T-cell (primary cell): ENCODE data around the gene CLEC16A. TPM values are rescaled to one million over a fixed set of nuclear protein-coding genes. Genes with fewer than 3 reads are reported as not detected.
A peak's percentile ranks its signal among the peaks of the same experiment; 100 is the strongest.

ENCODE experiments used
- ATAC-seq, 4 experiments: fragments of 200-7000 bp in 3 of 4; fragments of 150-1000 bp in 1 of 4; cut with Tn5 transposase; replicated peaks in 1 of 4; 1 replicate in 3 of 4; 2 replicates in 1 of 4; pipeline ENCODE4 v1.10.0; 2021; ENCODE audit warnings: moderate library complexity in 3 of 4, mild to moderate bottlenecking in 2 of 4, moderate number of reproducible peaks in 1 of 4
- CTCF ChIA-PET, 2 donors: fragments of 300-600 bp; sonication (Branson Sonifier 250); formaldehyde crosslinking; loops; one replicate each; lab custom pipeline; 2022; ENCODE audit warnings: antibody characterized with exemption in 2 of 2; lab: Charles Lee
- POLR2A ChIA-PET, 2 donors: fragments of 300-600 bp; sonication (Branson Sonifier 250); formaldehyde crosslinking; loops; one replicate each; lab custom pipeline; 2022; ENCODE audit warnings: antibody characterized with exemption in 2 of 2; lab: Charles Lee
- DNase-seq, 35 experiments: peaks; one replicate each; pipeline versions ENCODE4 v3.0.0 to v3.0.0-alpha.2; 2013 to 2023
- H3K27ac ChIP-seq: one replicate; pipeline ENCODE4 v1.5.1; 2013; ENCODE audit warnings: low read length
- H3K27me3 ChIP-seq, 2 experiments: replicated peaks in 1 of 2; 1 replicate in 1 of 2; 2 replicates in 1 of 2; pipeline versions ENCODE4 v1.6.1 to v1.7.0; 2013; ENCODE audit warnings: low read length in 1 of 2, mixed read lengths in 1 of 2; ENCODE audit not compliant: control insufficient read depth in 2 of 2, insufficient read depth in 2 of 2; ENCODE audit errors: extremely low read depth in 1 of 2
- H3K36me3 ChIP-seq, 2 donors: 1 replicate in 1 of 2; 2 replicates in 1 of 2; pipeline versions ENCODE4 v1.6.1 to v1.7.0; 2013; ENCODE audit warnings: low read length in 1 of 2; ENCODE audit not compliant: control insufficient read depth in 2 of 2, insufficient read depth in 1 of 2; ENCODE audit errors: extremely low read depth in 1 of 2
- H3K4me1 ChIP-seq, 2 experiments: 1 replicate in 1 of 2; 2 replicates in 1 of 2; pipeline versions ENCODE4 v1.6.1 to v1.7.0; 2013; ENCODE audit warnings: low read length in 2 of 2, mixed read lengths in 1 of 2; ENCODE audit not compliant: insufficient read depth in 2 of 2, control insufficient read depth in 1 of 2; ENCODE audit errors: extremely low read depth in 1 of 2
- H3K4me3 ChIP-seq, 2 donors: 1 replicate in 1 of 2; 2 replicates in 1 of 2; pipeline versions ENCODE4 v1.5.1 to v1.7.0; 2013; ENCODE audit warnings: mild to moderate bottlenecking in 2 of 2, low read length in 1 of 2, moderate library complexity in 1 of 2; ENCODE audit not compliant: control insufficient read depth in 1 of 2; ENCODE audit errors: extremely low read depth in 1 of 2
- H3K9me3 ChIP-seq: 2 replicates; pipeline ENCODE4 v1.7.0; 2013
- H3K27ac Mint-ChIP-seq, 2 donors: one replicate each; pipeline ENCODE4 v1.8.0; 2020 to 2021; ENCODE audit warnings: mild to moderate bottlenecking in 2 of 2, mixed read lengths in 2 of 2
- H3K27me3 Mint-ChIP-seq, 2 donors: one replicate each; pipeline ENCODE4 v1.8.0; 2021 to 2022; ENCODE audit warnings: mixed read lengths in 2 of 2
- H3K36me3 Mint-ChIP-seq: one replicate; pipeline ENCODE4 v1.8.0; 2021; ENCODE audit warnings: mixed read lengths
- H3K4me1 Mint-ChIP-seq, 3 donors: one replicate each; pipeline ENCODE4 v1.8.0; 2020 to 2022; ENCODE audit warnings: mixed read lengths in 3 of 3, mild to moderate bottlenecking in 1 of 3
- H3K4me3 Mint-ChIP-seq, 3 donors: one replicate each; pipeline ENCODE4 v1.8.0; 2020 to 2022; ENCODE audit warnings: mild to moderate bottlenecking in 3 of 3, mixed read lengths in 3 of 3, moderate library complexity in 3 of 3
- H3K9me3 Mint-ChIP-seq, 3 donors: one replicate each; pipeline ENCODE4 v1.8.0; 2020 to 2022; ENCODE audit warnings: mixed read lengths in 3 of 3
- WGBS: methylation state at CpG from one replicate; pipeline ENCODE4 v1.1.5; 2013; ENCODE audit warnings: missing lambda C conversion rate; ENCODE audit not compliant: insufficient coverage; 5-methylcytosine and 5-hydroxymethylcytosine counted together
- total RNA-seq, 35 experiments: library from RNA in 6 of 35; stranded (reverse) in 6 of 35; fragments of 120-200 nt in 1 of 35; gene quantifications; one replicate each; pipeline versions ENCODE4 v1.2.1 to v1.2.4 and lab custom pipeline; 2013 to 2026

Gene CLEC16A
- total RNA-seq, 5 donors from 2014 or later (not counting 1 experiment from before 2014, with no cell fraction given), result 27.4 to 34.6 (median 28.7) TPM

DNA sequence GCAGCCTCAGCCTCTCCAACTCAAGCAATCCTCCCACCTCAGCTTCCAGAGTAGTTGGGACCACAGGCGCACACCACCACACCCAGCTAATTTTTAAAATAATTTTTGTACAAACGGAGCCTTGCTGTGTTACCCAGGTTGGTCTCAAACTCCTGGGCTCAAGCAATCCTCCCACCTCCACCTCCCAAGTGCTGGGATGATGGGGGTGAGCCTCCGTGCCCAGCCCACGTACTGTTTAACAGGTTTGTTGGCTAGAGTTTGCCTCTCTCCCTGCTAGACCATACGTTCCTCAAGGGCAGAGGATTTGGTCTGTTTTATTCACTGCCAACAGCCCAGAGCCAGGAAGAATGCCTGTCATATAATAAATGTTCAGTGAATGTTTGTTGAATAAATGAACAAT is 285.1 kb downstream of the CLEC16A start:
- no peak for DNase-seq
- no peaks in the 10 kb centered on the region for H3K9me3 ChIP-seq
- POLR2A ChIA-PET, result interaction anchor here in 1 of 2 donors (0.6 kb wide), 1 partner anchor 27 kb away, joined by 6 read pairs; no protein-coding TSS in a partner anchor
- H3K4me1 Mint-ChIP-seq, result peaks cover 72 to 75% (median 75%) of the 10 kb centered on the region in 3 donors
- H3K36me3 Mint-ChIP-seq, result no peaks in the 10 kb centered on the region
- peaks cover 22 to 70% of the 10 kb centered on the region in 2 experiments for H3K4me1 ChIP-seq
- H3K27ac ChIP-seq, result no peak overlapping the region
- no peaks in the 10 kb centered on the region for H3K36me3 ChIP-seq
- H3K27ac Mint-ChIP-seq, result peak overlapping the region; percentile 62 to 83
- ATAC-seq, result no peak
- H3K4me3 ChIP-seq, result no peak overlapping the region
- H3K4me3 Mint-ChIP-seq, result no peak overlapping the region
- H3K27me3 Mint-ChIP-seq, result no peaks in the 10 kb centered on the region
- H3K9me3 Mint-ChIP-seq, result no peaks in the 10 kb centered on the region
- H3K27me3 ChIP-seq, result no peaks in the 10 kb centered on the region
- CTCF ChIA-PET, result no interaction called here
- WGBS, result no CpG with 5 or more reads among the region's 5 CpGs

DNA sequence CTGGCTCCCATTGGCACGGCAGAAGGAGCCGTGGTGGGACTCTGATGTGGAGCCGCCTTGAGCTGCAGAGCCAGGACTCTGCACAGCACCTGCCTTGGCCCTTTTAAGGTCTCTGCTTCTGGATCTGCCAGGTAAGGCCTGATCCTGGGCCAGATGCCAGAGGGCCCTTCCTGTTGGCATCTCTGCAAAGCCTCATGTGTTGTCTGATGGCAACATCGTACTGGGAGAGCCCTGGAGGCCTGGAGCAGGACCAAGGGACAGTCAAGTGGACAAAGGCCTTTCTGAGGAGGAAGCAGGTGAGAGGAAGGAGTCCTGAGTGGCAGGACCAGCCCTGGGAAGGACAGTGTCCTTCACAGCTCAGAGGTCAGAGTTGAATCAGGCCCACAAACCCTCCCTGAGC is 285.5 kb downstream of the CLEC16A start:
- H3K27me3 ChIP-seq, result no peaks in the 10 kb centered on the region

DNA sequence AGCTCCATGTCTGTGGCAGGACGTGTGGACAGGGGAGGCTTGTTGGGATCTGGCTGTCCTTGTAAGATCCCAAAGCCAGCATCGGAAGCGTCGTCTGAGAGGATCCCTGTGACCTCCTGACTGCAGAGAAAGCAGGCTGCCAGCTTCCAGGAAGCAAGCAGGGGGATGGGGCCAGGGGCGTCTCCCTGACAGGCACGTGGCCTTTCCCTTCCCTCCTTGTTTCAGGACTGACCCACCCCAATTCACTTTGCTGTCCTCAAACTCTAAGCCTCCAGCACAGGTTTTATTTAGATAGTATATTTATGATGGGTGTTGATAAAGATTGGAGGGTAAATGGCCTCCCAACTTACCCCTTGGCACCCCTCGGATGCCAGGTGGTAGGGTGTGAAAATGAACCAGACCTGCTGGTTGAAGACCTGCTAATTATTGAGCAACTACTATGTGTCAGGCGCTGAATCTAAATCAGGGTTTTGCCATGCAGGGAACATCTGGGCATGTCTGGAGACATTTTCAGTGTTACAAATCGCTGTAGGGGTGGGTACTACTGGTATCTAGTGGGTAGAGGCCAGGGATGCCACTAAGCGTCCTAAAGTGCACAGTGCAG is 287.1 kb downstream of the CLEC16A start:
- Histone ChIP-seq H3K27me3 (no peaks in the 10 kb centered on the region), H3K36me3 (no peaks in the 10 kb centered on the region), H3K9me3 (no peaks in the 10 kb centered on the region), H3K4me1 (peaks cover 13 to 65% of the 10 kb centered on the region in 2 experiments), H3K27ac (peak overlapping the region; percentile 31), H3K4me3 (no peak overlapping the region)
- DNase-seq (no peak), ATAC-seq (no peak)
- CTCF ChIA-PET, result interaction anchor here in 1 of 2 donors (0.6 kb wide), 1 partner anchor 12 kb away, joined by 7 read pairs; no protein-coding TSS in a partner anchor
- Mint-ChIP-seq H3K27me3 (no peaks in the 10 kb centered on the region), H3K36me3 (no peaks in the 10 kb centered on the region), H3K27ac (peak overlapping the region; percentile 84 to 85), H3K9me3 (no peaks in the 10 kb centered on the region), H3K4me3 (peak overlapping the region in 1 of 3 donors; percentile 80), H3K4me1 (peaks cover 62 to 71% (median 68%) of the 10 kb centered on the region in 3 donors)
- POLR2A ChIA-PET, result interaction anchor here in 1 of 2 donors (0.5 kb wide), 1 partner anchor 30 kb away, joined by 3 read pairs; no protein-coding TSS in a partner anchor
- WGBS, result 96% methylated on average over 5 of the region's 10 CpGs

More for the DNA sequence above, 285.5 kb downstream of the CLEC16A start:
- H3K27ac ChIP-seq, result no peak overlapping the region
- H3K4me3 Mint-ChIP-seq, result no peak overlapping the region
- CTCF ChIA-PET, result interaction anchor here in 1 of 2 donors (0.9 kb wide), 1 partner anchor 25 kb away, joined by 3 read pairs; no protein-coding TSS in a partner anchor
- peak overlapping the region; percentile 62 to 83 for H3K27ac Mint-ChIP-seq
- no peak for ATAC-seq
- POLR2A ChIA-PET, result no interaction called here
- 100% methylated on average over 4 of the region's 4 CpGs for WGBS
- H3K9me3 Mint-ChIP-seq, result no peaks in the 10 kb centered on the region
- peaks cover 71 to 75% (median 73%) of the 10 kb centered on the region in 3 donors for H3K4me1 Mint-ChIP-seq
- H3K27me3 Mint-ChIP-seq, result no peaks in the 10 kb centered on the region
- H3K4me1 ChIP-seq, result peaks cover 19 to 70% of the 10 kb centered on the region in 2 experiments
- no peaks in the 10 kb centered on the region for H3K9me3 ChIP-seq
- no peak overlapping the region for H3K4me3 ChIP-seq
- no peaks in the 10 kb centered on the region for H3K36me3 ChIP-seq
- DNase-seq, result no peak
- H3K36me3 Mint-ChIP-seq, result no peaks in the 10 kb centered on the region

Other genes starting within 250 kb of the CLEC16A start
- gene TEKT5, start 249.6 kb upstream of the CLEC16A start, total RNA-seq, result not detected
- 10 to 100 TPM; 17.5 to 29.4 (median 25.9) TPM for gene NUBP1, start 200.7 kb upstream of the CLEC16A start, total RNA-seq
- gene TVP23A, start 125.8 kb upstream of the CLEC16A start, total RNA-seq, result under 1 TPM in 2 of 5 donors, not detected in 3; 0.13 to 0.50 TPM
- 10 to 100 TPM; 10.5 to 36.7 (median 12.5) TPM for gene CIITA, start 67.4 kb upstream of the CLEC16A start, total RNA-seq
- gene DEXI, start 2.1 kb upstream of the CLEC16A start, total RNA-seq, result 10 to 100 TPM; 12.2 to 39.8 (median 34.1) TPM